ENCODE data around the gene TNFSF10. TPM values are rescaled to one million over a fixed set of nuclear protein-coding genes. Genes with fewer than 3 reads are reported as not detected.

The TNFSF10 gene
- total RNA-seq, 3 donors from 2014 or later (not counting 1 experiment from before 2014, with no cell fraction given), result 9.5 to 27.7 (median 18.4) TPM

GRCh38 chr3:172553526-172554252 is 30.5 kb upstream of the TNFSF10 start:
- no peaks in the 10 kb centered on the region for H3K27me3 ChIP-seq (ENCODE audit: control insufficient read depth, insufficient read depth, low read length)
- DNase-seq, result no peak
- ATAC-seq, result no peak
- Mint-ChIP-seq H3K36me3 (no peaks in the 10 kb centered on the region), H3K9me3 (no peaks in the 10 kb centered on the region), H3K27me3 (ENCODE audit: low read depth in 2 of 2) (no peaks in the 10 kb centered on the region), H3K27ac (no peak overlapping the region), H3K4me1 (peaks cover 19 to 26% of the 10 kb centered on the region in 2 donors), H3K4me3 (no peak overlapping the region)
- TF ChIP-seq, protein P1, sequence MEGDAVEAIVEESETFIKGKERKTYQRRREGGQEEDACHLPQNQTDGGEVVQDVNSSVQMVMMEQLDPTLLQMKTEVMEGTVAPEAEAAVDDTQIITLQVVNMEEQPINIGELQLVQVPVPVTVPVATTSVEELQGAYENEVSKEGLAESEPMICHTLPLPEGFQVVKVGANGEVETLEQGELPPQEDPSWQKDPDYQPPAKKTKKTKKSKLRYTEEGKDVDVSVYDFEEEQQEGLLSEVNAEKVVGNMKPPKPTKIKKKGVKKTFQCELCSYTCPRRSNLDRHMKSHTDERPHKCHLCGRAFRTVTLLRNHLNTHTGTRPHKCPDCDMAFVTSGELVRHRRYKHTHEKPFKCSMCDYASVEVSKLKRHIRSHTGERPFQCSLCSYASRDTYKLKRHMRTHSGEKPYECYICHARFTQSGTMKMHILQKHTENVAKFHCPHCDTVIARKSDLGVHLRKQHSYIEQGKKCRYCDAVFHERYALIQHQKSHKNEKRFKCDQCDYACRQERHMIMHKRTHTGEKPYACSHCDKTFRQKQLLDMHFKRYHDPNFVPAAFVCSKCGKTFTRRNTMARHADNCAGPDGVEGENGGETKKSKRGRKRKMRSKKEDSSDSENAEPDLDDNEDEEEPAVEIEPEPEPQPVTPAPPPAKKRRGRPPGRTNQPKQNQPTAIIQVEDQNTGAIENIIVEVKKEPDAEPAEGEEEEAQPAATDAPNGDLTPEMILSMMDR (IDR thresholded peaks at IDR 0.05), result no peak
- no peak overlapping the region for H3K27ac ChIP-seq (ENCODE audit: low read length)
- H3K4me1 ChIP-seq (ENCODE audit: control insufficient read depth, insufficient read depth, low read length), result peaks cover 18% of the 10 kb centered on the region
- WGBS (ENCODE audit: insufficient coverage), result 100% methylated on average over 6 of the region's 6 CpGs
- no peaks in the 10 kb centered on the region for H3K9me3 ChIP-seq (ENCODE audit: control insufficient read depth, insufficient read depth, low read length)
- H3K36me3 ChIP-seq (ENCODE audit: control insufficient read depth, insufficient read depth, low read length), result no peaks in the 10 kb centered on the region
- intact Hi-C loops (cut with micrococcal nuclease), result no loop called here
- no peak overlapping the region for H3K4me3 ChIP-seq (ENCODE audit: low read length)

- no peaks in the 10 kb centered on the region for H3K36me3 ChIP-seq (ENCODE audit: control insufficient read depth, insufficient read depth, low read length)
- peaks cover 11% of the 10 kb centered on the region for H3K4me1 ChIP-seq (ENCODE audit: control insufficient read depth, insufficient read depth, low read length)
- no peak overlapping the region for H3K27ac ChIP-seq (ENCODE audit: low read length)
- H3K4me3 Mint-ChIP-seq, result no peak overlapping the region
- no peaks in the 10 kb centered on the region for H3K36me3 Mint-ChIP-seq
- no peaks in the 10 kb centered on the region for H3K9me3 ChIP-seq (ENCODE audit: control insufficient read depth, insufficient read depth, low read length)
- H3K9me3 Mint-ChIP-seq, result no peaks in the 10 kb centered on the region
- peaks cover 17 to 19% of the 10 kb centered on the region in 2 donors for H3K4me1 Mint-ChIP-seq
- intact Hi-C loops (cut with micrococcal nuclease), result no loop called here
- H3K27ac Mint-ChIP-seq, result no peak overlapping the region
- no peak for DNase-seq
- H3K27me3 ChIP-seq (ENCODE audit: control insufficient read depth, insufficient read depth, low read length), result no peaks in the 10 kb centered on the region
- no peak for ATAC-seq
- no peak overlapping the region for H3K4me3 ChIP-seq (ENCODE audit: low read length)
- TF ChIP-seq, protein P1 (IDR thresholded peaks at IDR 0.05), result no peak
- no peaks in the 10 kb centered on the region for H3K27me3 Mint-ChIP-seq (ENCODE audit: low read depth in 2 of 2)
These were observed 29.4 kb upstream of the TNFSF10 start for GRCh38 chr3:172552607-172553006.

DNA sequence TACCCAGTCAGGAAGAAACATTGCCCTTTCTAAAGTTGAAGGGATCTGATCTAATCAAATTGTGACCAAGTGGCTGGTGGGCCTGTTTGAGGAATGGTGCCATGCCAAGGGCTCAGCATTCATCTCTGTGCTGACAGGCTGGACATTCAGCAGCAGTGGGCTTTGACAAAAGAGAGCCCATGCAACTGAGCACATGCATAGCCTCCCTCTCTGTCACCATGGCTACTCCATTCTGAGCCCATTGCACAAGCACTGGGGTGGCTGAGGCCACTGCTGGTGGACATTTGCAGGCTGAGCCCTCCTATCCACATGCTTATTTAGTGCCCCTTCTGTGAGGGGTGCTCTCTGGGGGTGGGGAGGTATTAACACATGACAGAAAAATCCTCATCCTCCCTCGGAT is 28.6 kb upstream of the TNFSF10 start:
- 93% methylated on average over 1 of the region's 1 CpG for WGBS (ENCODE audit: insufficient coverage)
- no peak overlapping the region for H3K27ac Mint-ChIP-seq

More for the DNA sequence above, 28.6 kb upstream of the TNFSF10 start:
- ATAC-seq, result no peak
- DNase-seq, result no peak
- H3K27ac ChIP-seq (ENCODE audit: low read length), result no peak overlapping the region
- intact Hi-C loops (cut with micrococcal nuclease), result no loop called here
- Mint-ChIP-seq H3K9me3 (no peaks in the 10 kb centered on the region), H3K4me3 (no peak overlapping the region), H3K27me3 (ENCODE audit: low read depth in 2 of 2) (no peaks in the 10 kb centered on the region), H3K4me1 (peaks cover 11 to 12% of the 10 kb centered on the region in 2 donors), H3K36me3 (no peaks in the 10 kb centered on the region)
- H3K27me3 ChIP-seq (ENCODE audit: control insufficient read depth, insufficient read depth, low read length), result no peaks in the 10 kb centered on the region
- TF ChIP-seq, protein P1 (IDR thresholded peaks at IDR 0.05), result no peak
- no peak overlapping the region for H3K4me3 ChIP-seq (ENCODE audit: low read length)
- no peaks in the 10 kb centered on the region for H3K36me3 ChIP-seq (ENCODE audit: control insufficient read depth, insufficient read depth, low read length)
- no peaks in the 10 kb centered on the region for H3K9me3 ChIP-seq (ENCODE audit: control insufficient read depth, insufficient read depth, low read length)
- H3K4me1 ChIP-seq (ENCODE audit: control insufficient read depth, insufficient read depth, low read length), result peaks cover 13% of the 10 kb centered on the region

Measured in natural killer cell (primary cell).